Calu3 (cell line): ENCODE data around the gene HIRIP3. TPM values are rescaled to one million over a fixed set of nuclear protein-coding genes. Genes with fewer than 3 reads are reported as not detected.

Source experiments
- BruUV-seq: library from RNA; stranded (reverse); fragments of 400-500 nt; replicated peaks from 2 replicates; lab custom pipeline; 2021; lab: Mats Ljungman, UMichigan
- CTCF ChIA-PET: fragments of 300-600 bp; sonication (Branson Sonifier 250); formaldehyde crosslinking; loops from one replicate; lab custom pipeline; 2022; ENCODE audit warnings: antibody characterized with exemption; lab: Charles Lee
- DNase-seq: peaks from one replicate; pipeline ENCODE4 v3.0.0; 2022
- H3K27ac Mint-ChIP-seq: one replicate; pipeline ENCODE4 v1.8.0; 2022; ENCODE audit warnings: mixed read lengths; ENCODE audit not compliant: unreplicated experiment
- H3K27me3 Mint-ChIP-seq: one replicate; pipeline ENCODE4 v1.8.0; 2022; ENCODE audit warnings: mixed read lengths; ENCODE audit not compliant: unreplicated experiment
- H3K36me3 Mint-ChIP-seq: one replicate; pipeline ENCODE4 v1.8.0; 2022; ENCODE audit warnings: mild to moderate bottlenecking, moderate library complexity, mixed read lengths; ENCODE audit not compliant: insufficient read depth, unreplicated experiment
- H3K4me1 Mint-ChIP-seq: one replicate; pipeline ENCODE4 v1.8.0; 2022; ENCODE audit warnings: mild to moderate bottlenecking, low read depth, mixed read lengths; ENCODE audit not compliant: unreplicated experiment
- H3K4me3 Mint-ChIP-seq: one replicate; pipeline ENCODE4 v1.8.0; 2022; ENCODE audit warnings: mild to moderate bottlenecking, low read depth, moderate library complexity, mixed read lengths; ENCODE audit not compliant: unreplicated experiment
- H3K9me3 Mint-ChIP-seq: one replicate; pipeline ENCODE4 v1.8.0; 2022; ENCODE audit warnings: low read depth, mixed read lengths; ENCODE audit not compliant: unreplicated experiment
- intact Hi-C: fragments of 100-400 bp; cut with micrococcal nuclease; formaldehyde crosslinking; loops from one replicate; pipeline ENCODE4 v1.10.0; 2022; ENCODE audit not compliant: unreplicated experiment
- total RNA-seq: library from RNA; stranded (reverse); gene quantifications from 2 replicates; pipeline ENCODE4 v1.2.3, GENCODE V29; 2022
- TF ChIP-seq, protein P1 (sequence below): fragments of 200-600 bp; IDR thresholded peaks from one replicate; pipeline ENCODE4 v1.8.0; 2022; ENCODE audit warnings: antibody characterized with exemption; ENCODE audit not compliant: unreplicated experiment

HIRIP3 gene
- total RNA-seq, 1 experiment from 2014 or later, result 28.5 TPM

DNA sequence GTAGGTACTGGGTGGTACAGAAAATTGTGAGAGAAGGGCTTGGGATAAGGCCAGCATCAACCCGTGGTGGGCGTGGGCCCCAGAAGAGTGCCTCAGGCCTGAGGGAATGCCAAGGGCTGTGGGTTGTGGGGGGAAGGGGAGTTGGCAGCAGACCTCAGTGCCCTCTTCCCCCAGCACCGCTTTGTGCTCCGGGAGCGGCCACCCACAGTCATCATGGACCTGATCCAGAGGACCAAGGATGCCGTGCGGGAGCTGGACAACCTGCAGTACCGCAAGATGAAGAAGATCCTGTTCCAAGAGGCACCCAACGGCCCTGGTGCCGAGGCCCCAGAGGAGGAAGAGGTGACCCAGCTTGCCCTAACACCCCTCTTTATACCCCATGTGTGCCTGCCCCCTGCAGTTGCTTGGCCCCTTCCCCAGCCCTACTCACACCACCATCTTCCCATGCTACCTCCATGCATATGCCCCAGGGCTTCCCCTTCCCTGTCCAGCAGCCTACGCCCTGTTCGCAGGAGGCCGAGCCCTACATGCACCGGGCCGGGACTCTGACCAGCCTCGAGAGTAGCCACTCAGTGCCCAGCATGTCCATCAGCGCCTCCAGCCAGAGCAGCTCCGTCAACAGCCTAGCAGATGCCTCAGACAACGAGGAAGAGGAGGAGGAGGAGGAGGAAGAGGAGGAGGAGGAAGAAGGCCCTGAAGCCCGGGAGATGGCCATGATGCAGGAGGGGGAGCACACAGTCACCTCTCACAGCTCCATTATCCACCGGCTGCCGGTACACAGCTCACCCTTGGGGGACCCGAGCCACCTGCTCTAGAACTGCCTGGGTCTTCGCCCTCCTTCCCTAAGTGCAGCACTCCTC is 12.6 kb downstream of the HIRIP3 start:
- TF ChIP-seq, protein P1, sequence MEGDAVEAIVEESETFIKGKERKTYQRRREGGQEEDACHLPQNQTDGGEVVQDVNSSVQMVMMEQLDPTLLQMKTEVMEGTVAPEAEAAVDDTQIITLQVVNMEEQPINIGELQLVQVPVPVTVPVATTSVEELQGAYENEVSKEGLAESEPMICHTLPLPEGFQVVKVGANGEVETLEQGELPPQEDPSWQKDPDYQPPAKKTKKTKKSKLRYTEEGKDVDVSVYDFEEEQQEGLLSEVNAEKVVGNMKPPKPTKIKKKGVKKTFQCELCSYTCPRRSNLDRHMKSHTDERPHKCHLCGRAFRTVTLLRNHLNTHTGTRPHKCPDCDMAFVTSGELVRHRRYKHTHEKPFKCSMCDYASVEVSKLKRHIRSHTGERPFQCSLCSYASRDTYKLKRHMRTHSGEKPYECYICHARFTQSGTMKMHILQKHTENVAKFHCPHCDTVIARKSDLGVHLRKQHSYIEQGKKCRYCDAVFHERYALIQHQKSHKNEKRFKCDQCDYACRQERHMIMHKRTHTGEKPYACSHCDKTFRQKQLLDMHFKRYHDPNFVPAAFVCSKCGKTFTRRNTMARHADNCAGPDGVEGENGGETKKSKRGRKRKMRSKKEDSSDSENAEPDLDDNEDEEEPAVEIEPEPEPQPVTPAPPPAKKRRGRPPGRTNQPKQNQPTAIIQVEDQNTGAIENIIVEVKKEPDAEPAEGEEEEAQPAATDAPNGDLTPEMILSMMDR, result no peak
- H3K9me3 Mint-ChIP-seq, result no peaks in the 10 kb centered on the region
- no peak overlapping the region for H3K27ac Mint-ChIP-seq
- H3K4me1 Mint-ChIP-seq, result no peaks in the 10 kb centered on the region
- BruUV-seq, result no TSS peak
- intact Hi-C loops, result no loop called here
- no peak overlapping the region for H3K4me3 Mint-ChIP-seq
- CTCF ChIA-PET, result interaction anchor here (0.6 kb wide), 1 partner anchor 822 kb away, joined by 3 read pairs; no protein-coding TSS in a partner anchor
- H3K36me3 Mint-ChIP-seq, result peaks cover 46% of the 10 kb centered on the region
- H3K27me3 Mint-ChIP-seq, result no peaks in the 10 kb centered on the region
- no peak for DNase-seq

DNA sequence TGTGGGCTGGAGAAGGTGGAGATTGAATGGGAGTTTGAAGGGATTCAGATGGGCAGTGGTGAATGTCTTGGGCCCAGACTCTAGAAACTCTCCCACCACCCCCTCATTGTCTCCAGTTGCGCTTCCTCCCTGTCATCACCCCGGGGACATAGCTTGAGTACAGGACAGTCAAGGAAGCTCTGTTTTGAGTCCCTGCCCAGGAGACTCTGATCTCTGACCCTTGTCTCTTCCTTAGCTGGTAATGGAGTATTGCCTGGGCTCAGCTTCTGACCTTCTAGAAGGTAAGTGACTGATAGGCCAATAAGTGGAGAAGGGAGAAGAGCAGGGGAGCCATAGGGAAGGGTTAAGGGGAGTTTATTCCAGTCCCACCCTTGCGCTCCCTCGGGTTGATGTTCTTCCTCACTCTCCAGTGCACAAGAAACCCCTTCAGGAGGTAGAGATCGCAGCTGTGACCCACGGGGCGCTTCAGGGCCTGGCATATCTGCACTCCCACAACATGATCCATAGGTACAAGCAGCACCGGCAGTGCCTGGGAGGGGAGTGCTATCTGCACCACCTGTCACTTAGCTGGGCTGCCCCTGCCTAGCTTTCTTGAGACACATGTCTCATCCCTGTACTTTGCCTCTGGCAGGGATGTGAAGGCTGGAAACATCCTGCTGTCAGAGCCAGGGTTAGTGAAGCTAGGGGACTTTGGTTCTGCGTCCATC is 16.7 kb downstream of the HIRIP3 start:
- intact Hi-C loops, result loop anchor here (10.0 kb wide), 1 partner anchor 54 kb away; the partner anchor contains the start of gene KCTD13
- peaks cover 65% of the 10 kb centered on the region for H3K36me3 Mint-ChIP-seq
- BruUV-seq, result no TSS peak
- H3K27ac Mint-ChIP-seq, result no peak overlapping the region
- H3K27me3 Mint-ChIP-seq, result no peaks in the 10 kb centered on the region
- no peak for DNase-seq
- CTCF ChIA-PET, result no interaction called here
- H3K4me1 Mint-ChIP-seq, result peaks cover 26% of the 10 kb centered on the region
- H3K4me3 Mint-ChIP-seq, result no peak overlapping the region
- TF ChIP-seq, protein P1, result no peak
- H3K9me3 Mint-ChIP-seq, result no peaks in the 10 kb centered on the region

DNA sequence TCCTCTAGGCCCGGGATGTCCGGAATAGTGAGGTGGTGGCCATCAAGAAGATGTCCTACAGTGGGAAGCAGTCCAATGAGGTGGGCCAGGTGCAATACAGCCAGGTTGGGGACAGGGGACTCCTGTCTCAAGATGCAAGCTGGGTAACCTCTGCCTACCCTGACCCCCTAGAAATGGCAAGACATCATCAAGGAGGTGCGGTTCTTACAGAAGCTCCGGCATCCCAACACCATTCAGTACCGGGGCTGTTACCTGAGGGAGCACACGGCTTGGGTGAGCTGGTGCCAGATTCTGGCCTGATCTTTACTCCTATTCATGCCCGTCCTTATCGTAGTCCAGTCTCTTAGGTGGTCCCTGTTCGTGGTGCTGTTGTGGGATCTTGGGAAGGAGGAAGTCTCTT is 17.3 kb downstream of the HIRIP3 start:
- BruUV-seq, result no TSS peak
- H3K27me3 Mint-ChIP-seq, result no peaks in the 10 kb centered on the region
- H3K36me3 Mint-ChIP-seq, result peaks cover 65% of the 10 kb centered on the region
- no peak for DNase-seq
- no peak overlapping the region for H3K4me3 Mint-ChIP-seq
- CTCF ChIA-PET, result no interaction called here
- H3K9me3 Mint-ChIP-seq, result no peaks in the 10 kb centered on the region
- H3K27ac Mint-ChIP-seq, result no peak overlapping the region
- TF ChIP-seq, protein P1, result no peak
- intact Hi-C loops, result loop anchor here (10.0 kb wide), 1 partner anchor 53 kb away; the partner anchor contains the start of gene KCTD13
- peaks cover 26% of the 10 kb centered on the region for H3K4me1 Mint-ChIP-seq

DNA sequence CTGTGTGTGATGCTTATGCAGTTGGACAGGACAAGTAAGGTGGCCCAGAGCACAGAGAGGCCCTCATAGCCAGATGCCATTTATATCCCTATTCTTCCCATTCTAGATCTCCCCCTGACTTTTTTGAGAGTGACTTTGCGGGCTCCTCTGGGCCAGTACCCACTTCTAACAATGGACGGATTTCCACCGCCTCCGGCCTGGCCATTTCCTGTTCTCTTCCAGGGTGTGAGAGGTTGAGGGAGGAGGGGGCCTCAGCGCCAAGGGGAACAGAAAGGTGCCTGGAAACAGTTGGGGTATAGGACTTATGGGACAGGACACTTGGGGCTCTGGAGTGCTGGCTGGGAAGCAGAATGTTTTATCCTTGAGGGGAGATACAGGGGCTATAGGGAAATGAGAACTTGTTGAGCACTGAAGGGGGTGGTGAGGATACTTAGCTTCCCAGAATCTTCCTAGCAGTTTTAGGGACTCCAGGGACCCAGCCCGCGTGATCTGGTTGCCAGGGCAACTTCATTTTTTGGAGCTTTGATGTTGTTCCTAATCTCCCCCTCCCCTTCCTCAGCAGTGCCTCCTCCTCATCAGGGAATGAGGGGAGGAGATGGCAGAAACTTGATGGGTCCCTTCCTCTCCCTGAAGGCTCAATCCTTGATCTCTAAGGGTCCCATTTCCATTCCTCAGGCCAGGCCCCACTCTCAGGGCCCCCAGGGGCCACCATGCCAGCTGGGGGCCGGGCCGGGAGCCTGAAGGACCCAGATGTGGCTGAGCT is 18.2 kb downstream of the HIRIP3 start:
- no peak overlapping the region for H3K27ac Mint-ChIP-seq
- no TSS peak for BruUV-seq
- TF ChIP-seq, protein P1, result no peak
- peaks cover 26% of the 10 kb centered on the region for H3K4me1 Mint-ChIP-seq
- no peaks in the 10 kb centered on the region for H3K27me3 Mint-ChIP-seq
- DNase-seq, result no peak
- CTCF ChIA-PET, result interaction anchor here (0.6 kb wide), 1 partner anchor 44 kb away, joined by 3 read pairs; no protein-coding TSS in a partner anchor
- intact Hi-C loops, result loop anchor here (10.0 kb wide), 1 partner anchor 52 kb away; the partner anchor contains the start of gene KCTD13
- no peaks in the 10 kb centered on the region for H3K9me3 Mint-ChIP-seq
- peaks cover 61% of the 10 kb centered on the region for H3K36me3 Mint-ChIP-seq
- no peak overlapping the region for H3K4me3 Mint-ChIP-seq
